ENCODE measurements around the gene RNU1-1.
"Not testable (repeated sequence)": the region's sequence is repeated elsewhere in the genome, so short reads cannot be mapped to it uniquely, and the experiment has no call there.

DNA sequence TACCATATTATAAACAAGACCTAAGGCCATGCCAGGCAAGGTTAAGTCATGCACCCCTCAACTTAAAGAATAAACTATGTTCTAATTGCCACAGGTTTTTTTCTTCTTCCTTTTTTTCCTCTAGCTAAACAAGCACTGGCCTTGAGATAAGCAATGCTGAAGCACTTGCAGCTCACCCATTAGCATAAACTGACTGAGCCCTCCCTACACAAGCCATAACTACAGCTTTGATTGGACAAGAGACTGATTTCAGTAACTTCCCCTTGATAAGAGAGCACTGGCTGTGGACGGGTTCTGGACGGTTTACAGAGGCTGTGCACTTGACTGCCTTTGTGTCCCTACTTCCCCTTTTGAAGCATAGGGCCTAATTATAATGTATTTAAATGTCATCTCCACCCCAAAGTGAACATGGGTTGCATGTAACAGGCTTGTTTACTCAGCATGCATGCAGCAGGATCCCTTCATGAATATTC, 26.4 kb upstream of the RNU1-1 start:
- TF ChIP-seq, protein P1, sequence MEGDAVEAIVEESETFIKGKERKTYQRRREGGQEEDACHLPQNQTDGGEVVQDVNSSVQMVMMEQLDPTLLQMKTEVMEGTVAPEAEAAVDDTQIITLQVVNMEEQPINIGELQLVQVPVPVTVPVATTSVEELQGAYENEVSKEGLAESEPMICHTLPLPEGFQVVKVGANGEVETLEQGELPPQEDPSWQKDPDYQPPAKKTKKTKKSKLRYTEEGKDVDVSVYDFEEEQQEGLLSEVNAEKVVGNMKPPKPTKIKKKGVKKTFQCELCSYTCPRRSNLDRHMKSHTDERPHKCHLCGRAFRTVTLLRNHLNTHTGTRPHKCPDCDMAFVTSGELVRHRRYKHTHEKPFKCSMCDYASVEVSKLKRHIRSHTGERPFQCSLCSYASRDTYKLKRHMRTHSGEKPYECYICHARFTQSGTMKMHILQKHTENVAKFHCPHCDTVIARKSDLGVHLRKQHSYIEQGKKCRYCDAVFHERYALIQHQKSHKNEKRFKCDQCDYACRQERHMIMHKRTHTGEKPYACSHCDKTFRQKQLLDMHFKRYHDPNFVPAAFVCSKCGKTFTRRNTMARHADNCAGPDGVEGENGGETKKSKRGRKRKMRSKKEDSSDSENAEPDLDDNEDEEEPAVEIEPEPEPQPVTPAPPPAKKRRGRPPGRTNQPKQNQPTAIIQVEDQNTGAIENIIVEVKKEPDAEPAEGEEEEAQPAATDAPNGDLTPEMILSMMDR (IDR thresholded peaks at IDR 0.05) = not testable (repeated sequence)
- not testable (repeated sequence) for TF ChIP-seq POLR2A, POLR2AphosphoS5 (IDR thresholded peaks at IDR 0.05)
